Upper lobe of right lung (tissue), 1 donor: ENCODE data around the gene NEDD4L. TPM values are rescaled to one million over a fixed set of nuclear protein-coding genes. Genes with fewer than 3 reads are reported as not detected.

Experiments used
- ATAC-seq: fragments of 200-7000 bp; cut with Tn5 transposase; one replicate; pipeline ENCODE4 v1.9.1; 2020; ENCODE audit warnings: mild to moderate bottlenecking, moderate library complexity
- DNase-seq: peaks from one replicate; pipeline ENCODE4 v3.0.0-alpha.2; 2020
- H3K27ac ChIP-seq: fragments of 200-600 bp; one replicate; pipeline ENCODE4 v1.8.0; 2022
- H3K27me3 ChIP-seq: fragments of 200-600 bp; one replicate; pipeline ENCODE4 v1.8.0; 2022; ENCODE audit warnings: mild to moderate bottlenecking
- H3K36me3 ChIP-seq: fragments of 200-600 bp; one replicate; pipeline ENCODE4 v1.8.0; 2022
- H3K4me1 ChIP-seq: fragments of 200-600 bp; one replicate; pipeline ENCODE4 v1.8.0; 2022
- H3K4me3 ChIP-seq: fragments of 200-600 bp; one replicate; pipeline ENCODE4 v1.8.0; 2022; ENCODE audit warnings: mild to moderate bottlenecking
- H3K9me3 ChIP-seq: fragments of 200-600 bp; one replicate; pipeline ENCODE4 v1.8.0; 2022
- intact Hi-C: fragments of 100-400 bp; cut with DNase I; formaldehyde crosslinking; loops from one replicate; pipeline ENCODE4 v1.11.0; 2022
- total RNA-seq: library from RNA; stranded (reverse); fragmentation: NEBNext Ultra II Directional; extraction: Animal tissue kit (Norgen Biotek cat#: 25700); gene quantifications from one replicate; pipeline ENCODE4 v1.2.1, GENCODE V29; 2021
- TF ChIP-seq, protein P1 (sequence below): fragments of 200-600 bp; IDR thresholded peaks from one replicate; pipeline ENCODE4 v1.8.0; 2022; ENCODE audit warnings: antibody characterized with exemption
- donor health status: DM: no; HTN: yes; CAD: no; lungs with severe emphysema.

NEDD4L gene
- total RNA-seq, 1 donor from 2014 or later, result 192 TPM

- intact Hi-C loops, result no loop called here
- no peaks in the 10 kb centered on the region for H3K4me1 ChIP-seq
- DNase-seq, result no peak
These were observed 197.9 kb downstream of the NEDD4L start for GRCh38 chr18:58241877-58242276.

DNA sequence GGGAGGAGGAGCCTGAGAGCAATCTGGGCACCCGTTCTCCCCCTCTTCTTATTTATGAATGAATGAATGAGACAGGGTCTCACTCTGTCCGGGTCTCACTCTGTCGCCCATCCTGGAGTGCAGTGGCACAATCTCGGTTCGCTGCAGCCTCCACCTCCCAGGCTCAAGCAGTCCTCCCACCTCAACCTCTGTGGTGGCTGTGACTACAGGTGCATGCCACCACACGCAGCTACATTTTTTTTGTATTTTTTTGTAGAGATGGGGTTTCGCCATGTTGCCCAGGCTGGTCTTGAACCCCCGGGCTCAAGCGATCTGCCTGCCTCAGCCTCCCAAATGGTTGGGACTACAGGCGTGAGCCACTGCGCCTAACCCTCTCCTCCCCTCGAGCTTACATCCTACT is 198.4 kb downstream of the NEDD4L start:
- Histone ChIP-seq H3K36me3 (peaks cover 6% of the 10 kb centered on the region), H3K27me3 (no peaks in the 10 kb centered on the region), H3K4me3 (no peak overlapping the region), H3K27ac (no peak overlapping the region), H3K9me3 (no peaks in the 10 kb centered on the region), H3K4me1 (no peaks in the 10 kb centered on the region)
- DNase-seq, result no peak
- intact Hi-C loops, result no loop called here
- TF ChIP-seq, protein P1, sequence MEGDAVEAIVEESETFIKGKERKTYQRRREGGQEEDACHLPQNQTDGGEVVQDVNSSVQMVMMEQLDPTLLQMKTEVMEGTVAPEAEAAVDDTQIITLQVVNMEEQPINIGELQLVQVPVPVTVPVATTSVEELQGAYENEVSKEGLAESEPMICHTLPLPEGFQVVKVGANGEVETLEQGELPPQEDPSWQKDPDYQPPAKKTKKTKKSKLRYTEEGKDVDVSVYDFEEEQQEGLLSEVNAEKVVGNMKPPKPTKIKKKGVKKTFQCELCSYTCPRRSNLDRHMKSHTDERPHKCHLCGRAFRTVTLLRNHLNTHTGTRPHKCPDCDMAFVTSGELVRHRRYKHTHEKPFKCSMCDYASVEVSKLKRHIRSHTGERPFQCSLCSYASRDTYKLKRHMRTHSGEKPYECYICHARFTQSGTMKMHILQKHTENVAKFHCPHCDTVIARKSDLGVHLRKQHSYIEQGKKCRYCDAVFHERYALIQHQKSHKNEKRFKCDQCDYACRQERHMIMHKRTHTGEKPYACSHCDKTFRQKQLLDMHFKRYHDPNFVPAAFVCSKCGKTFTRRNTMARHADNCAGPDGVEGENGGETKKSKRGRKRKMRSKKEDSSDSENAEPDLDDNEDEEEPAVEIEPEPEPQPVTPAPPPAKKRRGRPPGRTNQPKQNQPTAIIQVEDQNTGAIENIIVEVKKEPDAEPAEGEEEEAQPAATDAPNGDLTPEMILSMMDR, result no peak
- no peak for ATAC-seq

More at GRCh38 chr18:58241877-58242276, 197.9 kb downstream of the NEDD4L start:
- TF ChIP-seq, protein P1, result no peak
- Histone ChIP-seq H3K4me3 (no peak overlapping the region), H3K27ac (no peak overlapping the region), H3K27me3 (no peaks in the 10 kb centered on the region), H3K36me3 (peaks cover 6% of the 10 kb centered on the region), H3K9me3 (no peaks in the 10 kb centered on the region)
- peak; percentile 52 for ATAC-seq

GRCh38 chr18:58242968-58243367 is 198.9 kb downstream of the NEDD4L start:
- H3K9me3 ChIP-seq, result no peaks in the 10 kb centered on the region
- no peak for ATAC-seq

GRCh38 chr18:58243401-58243800 is 199.4 kb downstream of the NEDD4L start:
- H3K4me3 ChIP-seq, result no peak overlapping the region
- no peaks in the 10 kb centered on the region for H3K9me3 ChIP-seq
- ATAC-seq (no peak), DNase-seq (no peak)
- H3K27me3 ChIP-seq, result no peaks in the 10 kb centered on the region
- peaks cover 6% of the 10 kb centered on the region for H3K36me3 ChIP-seq
- intact Hi-C loops, result no loop called here
- TF ChIP-seq, protein P1, result no peak
- H3K4me1 ChIP-seq, result no peaks in the 10 kb centered on the region
- no peak overlapping the region for H3K27ac ChIP-seq

More at GRCh38 chr18:58242968-58243367, 198.9 kb downstream of the NEDD4L start:
- intact Hi-C loops, result no loop called here
- Histone ChIP-seq H3K4me3 (no peak overlapping the region), H3K4me1 (no peaks in the 10 kb centered on the region), H3K27me3 (no peaks in the 10 kb centered on the region), H3K27ac (no peak overlapping the region), H3K36me3 (peaks cover 6% of the 10 kb centered on the region)
- TF ChIP-seq, protein P1, result no peak
- DNase-seq, result no peak

DNA sequence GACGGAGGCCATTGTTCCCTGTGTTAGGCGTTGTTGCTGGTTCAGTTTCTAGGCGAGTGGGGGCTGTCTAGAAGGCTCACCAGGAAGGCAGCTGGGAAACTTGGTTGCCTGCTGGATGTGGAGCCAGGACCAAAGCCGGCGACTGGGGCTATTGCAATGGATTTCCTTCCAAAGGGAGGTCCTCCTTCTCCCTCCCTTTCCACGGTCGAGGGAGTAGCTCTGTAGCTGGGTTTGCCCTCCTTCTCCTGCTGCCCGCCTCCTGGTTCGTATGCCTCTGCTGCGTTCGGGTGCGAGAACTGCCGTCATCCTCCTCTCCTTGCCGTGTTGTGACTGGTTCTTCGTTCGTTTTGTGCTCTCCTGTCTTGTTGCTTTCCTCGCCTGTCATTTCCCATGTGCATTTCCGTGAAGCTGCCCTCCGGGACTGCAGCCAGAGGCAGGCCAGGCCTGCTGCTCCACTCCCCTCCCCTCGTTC is 203.4 kb downstream of the NEDD4L start:
- ATAC-seq, result peak; percentile 61
- peak; percentile 58 for DNase-seq
- H3K4me3 ChIP-seq, result peak overlapping the region; percentile 14
- intact Hi-C loops, result no loop called here
- H3K9me3 ChIP-seq, result no peaks in the 10 kb centered on the region
- peak overlapping the region; percentile 51 for H3K27ac ChIP-seq
- H3K36me3 ChIP-seq, result peaks cover 6% of the 10 kb centered on the region
- no peaks in the 10 kb centered on the region for H3K4me1 ChIP-seq
- no peaks in the 10 kb centered on the region for H3K27me3 ChIP-seq
- TF ChIP-seq, protein P1, result no peak

- ATAC-seq, result no peak
- Histone ChIP-seq H3K27ac (no peak overlapping the region), H3K4me1 (no peaks in the 10 kb centered on the region), H3K36me3 (peaks cover 6% of the 10 kb centered on the region), H3K4me3 (no peak overlapping the region), H3K9me3 (no peaks in the 10 kb centered on the region), H3K27me3 (no peaks in the 10 kb centered on the region)
- intact Hi-C loops, result no loop called here
- TF ChIP-seq, protein P1, result no peak
- DNase-seq, result no peak
These were observed 205.7 kb downstream of the NEDD4L start for GRCh38 chr18:58249712-58250111.
